ENCODE measurements around the gene NOL3. TPM values are rescaled to one million over a fixed set of nuclear protein-coding genes. Genes with fewer than 3 reads are reported as not detected.

The NOL3 gene
- total and polyA plus RNA-seq, 2 of the 4 experiments (the other 2 are of a cell fraction): 6.1 to 17.2 TPM

DNA sequence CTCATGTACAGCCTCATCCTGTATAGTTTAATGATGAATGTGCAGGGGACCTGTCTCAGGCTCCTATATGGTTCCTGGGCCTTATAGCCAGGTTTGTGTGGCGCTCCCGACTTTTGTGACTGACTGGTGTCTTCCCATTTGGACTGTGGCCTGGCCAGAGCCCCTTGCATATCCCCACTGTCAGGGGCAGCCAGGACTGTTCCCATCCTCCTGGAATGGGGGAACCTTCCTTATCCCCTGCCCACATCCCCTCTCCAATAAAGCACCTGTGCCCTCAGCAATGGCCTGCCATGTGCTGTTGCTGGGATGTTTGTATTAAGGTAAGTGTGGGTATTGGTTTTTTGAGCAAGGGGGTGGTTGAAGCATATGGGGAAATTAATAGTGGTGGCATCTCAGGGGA, 22.1 kb upstream of the NOL3 start:
- Histone ChIP-seq H3K27ac (ENCODE audit: insufficient read depth, low read length) (no peak overlapping the region), H3K4me2 (ENCODE audit: low read depth, low read length) (no peak overlapping the region), H4K5ac (ENCODE audit: low read depth, low read length) (no peak overlapping the region), H2BK20ac (ENCODE audit: low read depth, low read length) (no peak overlapping the region), H3K56ac (ENCODE audit: extremely low read depth, insufficient read depth, low read length) (no peak overlapping the region), H3K4me1 (ENCODE audit: control insufficient read depth, insufficient read depth, low read length) (peaks cover 5% of the 10 kb centered on the region; the same call in 1 of the 2 replicates), H2BK120ac (ENCODE audit: low read depth, low read length) (no peak overlapping the region), H3K9ac (ENCODE audit: low read depth, low read length) (no peak overlapping the region), H3K4ac (ENCODE audit: low read depth, low read length) (no peak overlapping the region), H3K18ac (ENCODE audit: low read depth, low read length) (no peak overlapping the region), H2AK9ac (replicated peaks; ENCODE audit: low read depth, low read length, poor library complexity) (no peak overlapping the region), H4K20me1 (ENCODE audit: insufficient read depth, low read length) (peaks cover 7% of the 10 kb centered on the region; the same call in 1 of the 2 replicates), H2BK15ac (ENCODE audit: low read depth, low read length) (no peak overlapping the region), H2AK5ac (ENCODE audit: low read depth, low read length) (no peak overlapping the region), H3K27me3 (ENCODE audit: control insufficient read depth, insufficient read depth, low read length) (no peaks in the 10 kb centered on the region), H3K23ac (ENCODE audit: low read depth, low read length) (no peak overlapping the region), H3K9me3 (ENCODE audit: control insufficient read depth, insufficient read depth, low read length) (no peaks in the 10 kb centered on the region), H3K36me3 (ENCODE audit: control insufficient read depth, insufficient read depth, low read length) (peaks cover 52% of the 10 kb centered on the region), H4K91ac (ENCODE audit: insufficient read depth, low read depth, low read length) (no peak overlapping the region), H3K4me3 (ENCODE audit: insufficient read depth, low read depth, low read length) (no peak overlapping the region), H2BK5ac (ENCODE audit: low read depth, low read length, poor library complexity, severe bottlenecking) (no peak overlapping the region), H3K14ac (replicated peaks; ENCODE audit: low read depth, low read length) (no peak overlapping the region), H4K8ac (ENCODE audit: low read depth in 2 of 2, low read length in 2 of 2) (no peak overlapping the region), H2AFZ (replicated peaks; ENCODE audit: low read length, poor library complexity) (no peak overlapping the region), H3K79me1 (ENCODE audit: low read depth in 1 of 2, low read length in 2 of 2) (peaks cover 0 to 30% of the 10 kb centered on the region in 2 experiments; a peak in 2 of 4 replicates), H3K9me1 (ENCODE audit: insufficient read depth, low read length) (peaks cover 4% of the 10 kb centered on the region; the same call in 1 of the 2 replicates)
- dilution Hi-C loops (cut with HindIII; ENCODE audit: low sequenced_read_pairs, unreplicated experiment) (no loop called here), intact Hi-C loops (cut with micrococcal nuclease) (no loop called here), in situ Hi-C loops (cut with MboI; ENCODE audit: low sequenced_read_pairs) (no loop called here)
- DNase-seq (no peak), ATAC-seq (ENCODE audit: low read depth) (no peak)
- ChIA-PET CTCF (no interaction called here), POLR2A (ENCODE audit: unreplicated experiment) (no interaction called here)
- no TSS peak for BruUV-seq (replicated peaks)
- TF ChIP-seq MAFK (IDR thresholded peaks at IDR 0.05; ENCODE audit: low read depth, low read length) (no peak), FOS (IDR thresholded peaks at IDR 0.05; ENCODE audit: low read depth, low read length) (no peak), RCOR1 (IDR thresholded peaks at IDR 0.05; ENCODE audit: insufficient replicate concordance, low read length) (no peak), CEBPB (IDR thresholded peaks at IDR 0.05; ENCODE audit: low read depth, low read length) (no peak), SMC3 (IDR thresholded peaks at IDR 0.05; ENCODE audit: low read depth, low read length) (no peak), POLR2A (IDR thresholded peaks at IDR 0.05; ENCODE audit: low read depth, low read length) (no peak), NFE2L2 (IDR thresholded peaks at IDR 0.05; ENCODE audit: low read depth, low read length) (no peak), MXI1 (IDR thresholded peaks at IDR 0.05; ENCODE audit: borderline replicate concordance, low read depth, low read length) (no peak), RFX5 (IDR thresholded peaks at IDR 0.05; ENCODE audit: low read depth, low read length) (no peak), CHD1 (IDR thresholded peaks at IDR 0.05; ENCODE audit: low read depth, low read length) (no peak)
- TF ChIP-seq, protein P1, sequence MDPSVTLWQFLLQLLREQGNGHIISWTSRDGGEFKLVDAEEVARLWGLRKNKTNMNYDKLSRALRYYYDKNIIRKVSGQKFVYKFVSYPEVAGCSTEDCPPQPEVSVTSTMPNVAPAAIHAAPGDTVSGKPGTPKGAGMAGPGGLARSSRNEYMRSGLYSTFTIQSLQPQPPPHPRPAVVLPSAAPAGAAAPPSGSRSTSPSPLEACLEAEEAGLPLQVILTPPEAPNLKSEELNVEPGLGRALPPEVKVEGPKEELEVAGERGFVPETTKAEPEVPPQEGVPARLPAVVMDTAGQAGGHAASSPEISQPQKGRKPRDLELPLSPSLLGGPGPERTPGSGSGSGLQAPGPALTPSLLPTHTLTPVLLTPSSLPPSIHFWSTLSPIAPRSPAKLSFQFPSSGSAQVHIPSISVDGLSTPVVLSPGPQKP (IDR thresholded peaks at IDR 0.05; ENCODE audit: borderline replicate concordance, low read depth, low read length): no peak
- TF ChIP-seq, protein P2, sequence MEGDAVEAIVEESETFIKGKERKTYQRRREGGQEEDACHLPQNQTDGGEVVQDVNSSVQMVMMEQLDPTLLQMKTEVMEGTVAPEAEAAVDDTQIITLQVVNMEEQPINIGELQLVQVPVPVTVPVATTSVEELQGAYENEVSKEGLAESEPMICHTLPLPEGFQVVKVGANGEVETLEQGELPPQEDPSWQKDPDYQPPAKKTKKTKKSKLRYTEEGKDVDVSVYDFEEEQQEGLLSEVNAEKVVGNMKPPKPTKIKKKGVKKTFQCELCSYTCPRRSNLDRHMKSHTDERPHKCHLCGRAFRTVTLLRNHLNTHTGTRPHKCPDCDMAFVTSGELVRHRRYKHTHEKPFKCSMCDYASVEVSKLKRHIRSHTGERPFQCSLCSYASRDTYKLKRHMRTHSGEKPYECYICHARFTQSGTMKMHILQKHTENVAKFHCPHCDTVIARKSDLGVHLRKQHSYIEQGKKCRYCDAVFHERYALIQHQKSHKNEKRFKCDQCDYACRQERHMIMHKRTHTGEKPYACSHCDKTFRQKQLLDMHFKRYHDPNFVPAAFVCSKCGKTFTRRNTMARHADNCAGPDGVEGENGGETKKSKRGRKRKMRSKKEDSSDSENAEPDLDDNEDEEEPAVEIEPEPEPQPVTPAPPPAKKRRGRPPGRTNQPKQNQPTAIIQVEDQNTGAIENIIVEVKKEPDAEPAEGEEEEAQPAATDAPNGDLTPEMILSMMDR (conservative IDR thresholded peaks at IDR 0.05; ENCODE audit: low read depth, low read length): no peak
- TF ChIP-seq, protein P3, sequence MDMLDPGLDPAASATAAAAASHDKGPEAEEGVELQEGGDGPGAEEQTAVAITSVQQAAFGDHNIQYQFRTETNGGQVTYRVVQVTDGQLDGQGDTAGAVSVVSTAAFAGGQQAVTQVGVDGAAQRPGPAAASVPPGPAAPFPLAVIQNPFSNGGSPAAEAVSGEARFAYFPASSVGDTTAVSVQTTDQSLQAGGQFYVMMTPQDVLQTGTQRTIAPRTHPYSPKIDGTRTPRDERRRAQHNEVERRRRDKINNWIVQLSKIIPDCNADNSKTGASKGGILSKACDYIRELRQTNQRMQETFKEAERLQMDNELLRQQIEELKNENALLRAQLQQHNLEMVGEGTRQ (IDR thresholded peaks at IDR 0.05; ENCODE audit: low read depth, low read length): no peak
- WGBS, 2 experiments (ENCODE audit: extremely low coverage in 2 of 2, insufficient read length in 1 of 2): no CpG with 5 or more reads among the region's 2 CpGs
